HepG2 (cell line): ENCODE data around the gene PIGX. TPM values are rescaled to one million over a fixed set of nuclear protein-coding genes. Genes with fewer than 3 reads are reported as not detected.
A peak's percentile ranks its signal among the peaks of the same experiment; 100 is the strongest.

Source experiments
- ATF4 ChIP-seq, 2 experiments: fragments of 450-650 bp in 1 of 2; sonication (generic) in 1 of 2; formaldehyde crosslinking; IDR thresholded peaks; 2 replicates each; pipeline versions ENCODE4 v1.5.0 to v1.8.0; 2020 to 2022; ENCODE audit warnings: mild to moderate bottlenecking in 1 of 2, missing genetic modification reagents in 1 of 2
- ESRRA ChIP-seq: sonication (generic); formaldehyde crosslinking; IDR thresholded peaks from 2 replicates; pipeline ENCODE4 v1.5.1; 2020; ENCODE audit warnings: mild to moderate bottlenecking, low read depth, missing genetic modification reagents
- GMEB1 ChIP-seq: sonication (generic); formaldehyde crosslinking; IDR thresholded peaks from 2 replicates; pipeline ENCODE4 v1.5.1; 2020; ENCODE audit warnings: missing genetic modification reagents, mild to moderate bottlenecking, borderline replicate concordance
- GZF1 ChIP-seq: sonication (generic); formaldehyde crosslinking; IDR thresholded peaks from 2 replicates; pipeline ENCODE4 v1.5.1; 2020; ENCODE audit warnings: mild to moderate bottlenecking, missing genetic modification reagents
- HBP1 ChIP-seq: IDR thresholded peaks from 2 replicates; pipeline ENCODE4 v1.6.1; 2016; ENCODE audit warnings: low read depth, control low read depth
- HMGXB4 ChIP-seq, 2 experiments: sonication (generic) in 1 of 2; formaldehyde crosslinking in 1 of 2; IDR thresholded peaks; 2 replicates each; pipeline versions ENCODE4 v1.4.0 to v1.6.1; 2018 to 2020; ENCODE audit warnings: missing genetic modification reagents in 2 of 2, borderline replicate concordance in 1 of 2, low read depth in 1 of 2, mild to moderate bottlenecking in 1 of 2, missing biosample characterization in 1 of 2
- JUNB ChIP-seq: sonication (generic); formaldehyde crosslinking; IDR thresholded peaks from 2 replicates; pipeline ENCODE4 v1.8.0; 2022; ENCODE audit warnings: missing genetic modification reagents, mild to moderate bottlenecking, borderline replicate concordance
- KMT2A ChIP-seq: sonication (generic); formaldehyde crosslinking; IDR thresholded peaks from 2 replicates; pipeline ENCODE4 v1.4.0; 2020; ENCODE audit warnings: missing genetic modification reagents
- MED1 ChIP-seq: sonication (generic); formaldehyde crosslinking; IDR thresholded peaks from 2 replicates; pipeline ENCODE4 v1.4.0; 2020; ENCODE audit warnings: missing genetic modification reagents
- POLR2A ChIP-seq, 2 experiments: IDR thresholded peaks; 2 replicates each; pipeline ENCODE4 v1.6.1; 2011; ENCODE audit warnings: low read depth in 2 of 2, low read length in 2 of 2, mild to moderate bottlenecking in 1 of 2, moderate library complexity in 1 of 2; ENCODE audit not compliant: insufficient read depth in 1 of 2
- SAP130 ChIP-seq: IDR thresholded peaks from 2 replicates; pipeline ENCODE4 v1.6.1; 2016; ENCODE audit warnings: low read depth
- SKI ChIP-seq: fragments of 450-650 bp; IDR thresholded peaks from one replicate; pipeline ENCODE4 v1.6.1; 2018; ENCODE audit warnings: mild to moderate bottlenecking; ENCODE audit not compliant: partially characterized antibody
- SMYD3 ChIP-seq: sonication (generic); formaldehyde crosslinking; IDR thresholded peaks from 2 replicates; pipeline ENCODE4 v1.8.1; 2023; ENCODE audit warnings: mild to moderate bottlenecking, missing genetic modification reagents
- STAT5B ChIP-seq: sonication (generic); formaldehyde crosslinking; IDR thresholded peaks from 2 replicates; pipeline ENCODE4 v1.4.0; 2020; ENCODE audit warnings: missing genetic modification reagents
- TP53 ChIP-seq: sonication (generic); formaldehyde crosslinking; conservative IDR thresholded peaks from 2 replicates; pipeline ENCODE4 v1.4.0; 2020; ENCODE audit warnings: missing genetic modification reagents
- ZNF251 ChIP-seq: sonication (generic); formaldehyde crosslinking; IDR thresholded peaks from 2 replicates; pipeline ENCODE4 v1.9.0; 2021; ENCODE audit warnings: mild to moderate bottlenecking, missing genetic modification reagents
- ZNF558 ChIP-seq: sonication (generic); formaldehyde crosslinking; IDR thresholded peaks from 2 replicates; pipeline ENCODE4 v1.9.0; 2022; ENCODE audit warnings: mild to moderate bottlenecking, missing genetic modification reagents, borderline replicate concordance
- ZNF629 ChIP-seq: sonication (generic); formaldehyde crosslinking; conservative IDR thresholded peaks from 2 replicates; pipeline ENCODE4 v1.5.0; 2020; ENCODE audit warnings: missing genetic modification reagents
- ZNF710 ChIP-seq: sonication (generic); formaldehyde crosslinking; IDR thresholded peaks from 2 replicates; pipeline ENCODE4 v1.5.0; 2020; ENCODE audit warnings: mild to moderate bottlenecking, missing genetic modification reagents, borderline replicate concordance
- ZNF746 ChIP-seq: sonication (generic); formaldehyde crosslinking; IDR thresholded peaks from 2 replicates; pipeline ENCODE4 v1.8.0; 2022; ENCODE audit warnings: mild to moderate bottlenecking, missing genetic modification reagents
- ZNF780A ChIP-seq: sonication (generic); formaldehyde crosslinking; IDR thresholded peaks from 2 replicates; pipeline ENCODE4 v1.8.0; 2022; ENCODE audit warnings: mild to moderate bottlenecking, missing genetic modification reagents, moderate library complexity
- ZNF790 ChIP-seq: sonication (generic); formaldehyde crosslinking; IDR thresholded peaks from 2 replicates; pipeline ENCODE4 v1.8.0; 2022; ENCODE audit warnings: missing genetic modification reagents, mild to moderate bottlenecking, borderline replicate concordance
- polyA plus RNA-seq, 8 experiments: library from polyadenylated mRNA; depleted of rRNA in 3 of 8; stranded (reverse) in 7 of 8; unstranded in 1 of 8; fragments of >200 nt; fragmentation: Illumina TruSeq in 4 of 8; extraction: Trizol in 4 of 8; gene quantifications; 2 replicates each; pipeline versions ENCODE4 v1.2.1 to v1.2.3, GENCODE V29; 2011 to 2016; ENCODE audit warnings: low read depth in 4 of 8, missing spikeins in 1 of 8, mixed read lengths in 1 of 8; ENCODE audit not compliant: insufficient read depth in 1 of 8
- total RNA-seq, 5 experiments: library from RNA; depleted of rRNA; stranded (reverse); fragments of >200 nt; fragmentation: Illumina TruSeq; extraction: Trizol; gene quantifications; 2 replicates each; pipeline ENCODE4 v1.2.3, GENCODE V29; 2016; ENCODE audit warnings: low read depth in 1 of 5

PIGX gene
- total and polyA plus RNA-seq, 2 of the 13 experiments (the other 11 are each of a cell fraction or from before 2014, with no cell fraction given): 13.2 to 21.3 TPM

- 0 out of 2 replicates have a peak, but pooled peaks have one; percentile 26 for TF ChIP-seq GMEB1 (CRISPR knock-in tag)
- peak; percentile 27; the same call in 1 of the 2 replicates for TF ChIP-seq JUNB (CRISPR knock-in tag)
- TF ChIP-seq SKI: no peak
- no peak for TF ChIP-seq HBP1 (CRISPR knock-in tag)
- no peak for TF ChIP-seq KMT2A (CRISPR knock-in tag)
- TF ChIP-seq MED1 (CRISPR knock-in tag): 0 out of 2 replicates have a peak, but pooled peaks have one; percentile 7
- no peak for TF ChIP-seq ZNF558 (CRISPR knock-in tag)
- TF ChIP-seq ZNF746 (CRISPR knock-in tag): 0 out of 2 replicates have a peak, but pooled peaks have one; percentile 14
- TF ChIP-seq ESRRA (CRISPR knock-in tag): 0 out of 2 replicates have a peak, but pooled peaks have one; percentile 2
- no peak for TF ChIP-seq GZF1
- no peak for TF ChIP-seq ZNF251
- peak; percentile 45 for TF ChIP-seq SAP130 (CRISPR knock-in tag)
- peak in 1 of 2 experiments; percentile 13; a peak in 1 of 4 replicates for TF ChIP-seq HMGXB4 (CRISPR knock-in tag; IDR thresholded peaks at IDR 0.05; ENCODE audit: borderline replicate concordance in 1 of 2, low read depth in 1 of 2)
- no peak for TF ChIP-seq TP53 (CRISPR knock-in tag)
- peak in 1 of 2 experiments; percentile 34; a peak in 1 of 4 replicates for TF ChIP-seq ATF4 (CRISPR knock-in tag; IDR thresholded peaks at IDR 0.05)
- TF ChIP-seq SMYD3: 0 out of 2 replicates have a peak, but pooled peaks have one; percentile 45
- TF ChIP-seq ZNF710 (CRISPR knock-in tag): no peak
- no peak for TF ChIP-seq ZNF790 (CRISPR knock-in tag)
- no peak for TF ChIP-seq POLR2A (IDR thresholded peaks at IDR 0.05; ENCODE audit: insufficient read depth in 1 of 2, low read depth in 2 of 2, low read length in 2 of 2)
- no peak for TF ChIP-seq STAT5B
- TF ChIP-seq ZNF780A (CRISPR knock-in tag): no peak
- no peak for TF ChIP-seq ZNF629 (CRISPR knock-in tag)
Measured at GRCh38 chr3:196740481-196741248, 28.5 kb downstream of the PIGX start (continued).
